ENCODE measurements around the gene AKAP8.

AKAP8 gene

DNA sequence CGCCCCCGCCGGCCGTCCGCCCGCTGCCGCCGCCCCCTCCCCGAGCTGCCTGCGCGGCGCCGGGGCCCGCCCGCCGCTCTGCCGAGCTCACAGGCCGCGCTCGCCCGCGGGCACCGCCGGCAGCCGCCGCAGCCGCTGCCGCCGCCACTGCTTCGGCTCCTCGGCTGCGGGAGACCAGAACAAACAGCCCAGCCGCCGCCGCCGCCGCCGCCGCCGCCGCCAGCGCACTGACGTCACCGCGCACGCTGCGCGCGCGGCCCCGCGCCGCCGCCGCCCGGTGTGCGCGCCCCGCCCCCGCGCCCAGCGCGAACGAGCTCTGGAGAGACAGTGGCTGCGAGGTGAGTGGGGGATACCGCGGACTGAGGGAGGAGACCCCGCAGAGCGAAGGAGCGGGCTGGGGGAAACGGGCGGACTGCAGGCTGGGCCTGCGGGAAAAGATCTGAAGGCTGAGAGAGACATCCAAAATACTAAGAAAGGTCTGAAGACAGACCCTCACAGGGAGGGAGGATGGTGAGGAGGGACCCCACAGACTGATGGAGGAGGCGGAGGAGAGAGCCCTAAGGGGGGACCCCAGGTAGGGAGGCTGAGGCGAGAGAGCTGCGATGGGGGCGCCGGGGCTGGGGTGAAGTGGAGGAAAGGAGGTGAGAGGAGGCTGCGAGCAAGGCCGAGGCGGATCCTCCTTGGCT, 47.1 kb downstream of the AKAP8 start, which contains the start of gene BRD4:
Gene BRD4, minus strand, starts transcription at position 229 of the 686 bp plus-strand sequence. CDS start 59,440 bp downstream, outside the sequence.
- peak; percentile 59 to 67 (median 64) for DNase-seq (ENCODE audit: low read depth in 3 of 3)

GRCh38 chr19:15331419-15332310, 47.9 kb downstream of the AKAP8 start:
- peak; percentile 45 to 63 (median 59) for DNase-seq (ENCODE audit: low read depth in 3 of 3)

GRCh38 chr19:15330801-15331418, 48.7 kb downstream of the AKAP8 start:
- no peak for DNase-seq (ENCODE audit: low read depth in 3 of 3)

- no peak for DNase-seq (ENCODE audit: low read depth in 3 of 3)
These were observed 51.3 kb downstream of the AKAP8 start for GRCh38 chr19:15328312-15328711.

DNA sequence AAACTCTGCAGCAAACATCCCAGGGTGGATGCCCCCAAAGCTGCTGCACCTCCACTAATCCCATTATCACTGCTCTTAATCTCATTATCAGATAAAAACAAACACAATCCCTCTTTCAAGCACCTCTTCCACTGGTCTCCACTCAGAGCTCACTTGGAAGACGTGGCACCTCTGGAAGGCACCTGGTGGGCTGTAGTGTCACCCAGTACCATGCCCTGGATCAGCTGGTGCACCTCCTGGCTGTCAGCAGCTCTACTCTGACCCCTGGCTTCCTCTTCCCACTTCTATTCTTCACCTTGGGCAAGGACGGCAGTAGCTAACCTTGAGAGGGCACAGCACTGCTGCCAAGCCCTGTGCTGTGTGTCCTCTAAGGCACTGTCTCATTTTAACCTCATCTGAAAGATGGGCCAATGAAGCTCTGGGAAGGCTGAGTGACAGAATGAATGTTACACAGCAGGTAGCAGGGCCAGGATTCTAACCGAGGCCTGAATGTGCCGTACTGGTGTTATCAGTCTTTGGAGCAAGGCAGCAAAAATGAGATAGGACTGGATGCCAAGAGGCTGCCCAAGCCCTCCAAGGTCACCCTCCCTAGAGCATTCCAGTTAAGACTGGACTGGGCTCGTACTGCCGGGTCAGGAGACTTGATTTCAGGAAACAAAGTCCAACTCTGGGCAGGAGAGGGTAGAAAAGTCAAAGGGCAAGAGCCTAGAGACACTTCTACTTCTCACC, 54.6 kb downstream of the AKAP8 start:
- no peak for DNase-seq (ENCODE audit: low read depth in 3 of 3)

GRCh38 chr19:15323496-15324235, 55.9 kb downstream of the AKAP8 start:
- DNase-seq (ENCODE audit: low read depth in 3 of 3) = no peak

DNA sequence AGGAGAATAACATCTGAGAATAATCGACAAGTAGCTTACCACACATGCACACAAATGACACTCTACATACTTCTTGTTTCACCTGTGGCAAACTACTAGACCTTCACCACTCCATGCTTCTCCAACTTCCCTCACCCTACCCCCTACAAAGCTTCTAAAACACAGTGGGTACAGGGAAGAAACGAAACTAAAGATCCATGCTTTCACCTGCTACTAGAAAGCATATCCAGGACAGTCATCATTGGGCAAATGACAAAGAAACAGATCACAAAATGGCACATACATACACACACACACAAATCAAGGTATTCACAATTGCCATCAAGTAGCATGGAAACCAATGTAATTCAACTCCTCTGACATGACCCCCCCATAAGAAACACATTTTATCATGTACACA, 57.8 kb downstream of the AKAP8 start:
- DNase-seq (ENCODE audit: low read depth in 3 of 3) = no peak

- DNase-seq (ENCODE audit: low read depth in 3 of 3) = no peak
These were observed 59.5 kb downstream of the AKAP8 start for GRCh38 chr19:15320116-15320515.

GRCh38 chr19:15318241-15318691, 61.3 kb downstream of the AKAP8 start:
- no peak for DNase-seq (ENCODE audit: low read depth in 3 of 3)

GRCh38 chr19:15317392-15318071, 62.1 kb downstream of the AKAP8 start:
- DNase-seq (ENCODE audit: low read depth in 3 of 3) = no peak

DNA sequence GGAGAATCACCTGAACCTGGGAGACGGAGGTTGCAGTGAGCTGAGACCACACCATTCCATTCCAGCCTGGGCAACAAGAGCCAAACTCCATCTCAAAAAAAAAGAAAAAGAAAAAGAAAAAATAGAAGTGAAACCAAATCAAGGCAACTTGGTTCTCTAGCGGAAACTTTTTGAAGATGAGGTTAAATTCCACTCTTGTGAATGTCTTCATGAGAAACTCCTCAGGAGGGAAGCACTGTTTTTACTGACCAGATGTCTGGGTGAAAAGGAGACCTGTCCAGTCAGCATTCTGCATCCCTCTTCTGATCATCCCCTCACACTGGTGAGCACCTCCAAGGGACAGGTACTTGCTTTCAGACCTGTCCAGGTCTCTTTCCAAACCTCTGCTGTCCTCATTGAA, 63.1 kb downstream of the AKAP8 start:
- no peak for DNase-seq (ENCODE audit: low read depth in 3 of 3)

- DNase-seq (ENCODE audit: low read depth in 3 of 3) = no peak
These were observed 64.5 kb downstream of the AKAP8 start for GRCh38 chr19:15315101-15315500.

GRCh38 chr19:15313649-15314279, 65.8 kb downstream of the AKAP8 start:
- no peak for DNase-seq (ENCODE audit: low read depth in 3 of 3)

DNA sequence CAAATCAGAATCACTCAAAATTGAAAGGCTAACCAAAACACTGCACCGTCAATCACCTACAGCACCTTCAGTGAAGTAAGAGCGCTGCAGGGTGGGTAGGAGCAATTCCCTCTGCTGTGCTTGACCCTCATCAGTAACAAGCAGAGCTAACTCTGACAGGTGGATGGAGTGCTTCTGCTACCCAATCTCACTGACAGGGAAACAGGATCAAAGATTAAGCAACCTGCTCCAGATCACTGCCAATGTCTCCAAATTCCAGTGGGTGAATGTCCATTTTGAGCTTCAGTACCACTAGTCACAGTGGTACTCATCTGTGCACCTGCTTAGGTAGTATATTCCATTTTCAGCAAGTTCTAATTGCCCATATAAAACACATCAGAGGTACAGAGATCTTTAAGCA, 72.4 kb downstream of the AKAP8 start:
- no peak for DNase-seq (ENCODE audit: low read depth in 3 of 3)

GRCh38 chr19:15305582-15306334, 73.8 kb downstream of the AKAP8 start:
- DNase-seq (ENCODE audit: low read depth in 3 of 3) = no peak

GRCh38 chr19:15304140-15304705, 75.4 kb downstream of the AKAP8 start:
- DNase-seq (ENCODE audit: low read depth in 3 of 3) = no peak

Data from stimulated activated CD4-positive, alpha-beta T cell treated with anti-CD3 and anti-CD28 coated beads, TNF-alpha, amount 100 ng/mL, for 4 hours (primary cell).